Activated gamma-delta T cell treated with Interleukin-2 at 50 U/mL for 16 hours (primary cell): ENCODE data around the gene SNUPN.
"Not testable (repeated sequence)": the region's sequence is repeated elsewhere in the genome, so short reads cannot be mapped to it uniquely, and the experiment has no call there.

ENCODE experiments used
- DNase-seq: peaks from one replicate; pipeline ENCODE4 v3.0.0-alpha.2; 2020

Gene SNUPN

GRCh38 chr15:75653347-75653913, 27.9 kb upstream of the SNUPN start:
- no peak for DNase-seq

- no peak for DNase-seq
Observed at GRCh38 chr15:75651810-75652543, 26.5 kb upstream of the SNUPN start.

DNA sequence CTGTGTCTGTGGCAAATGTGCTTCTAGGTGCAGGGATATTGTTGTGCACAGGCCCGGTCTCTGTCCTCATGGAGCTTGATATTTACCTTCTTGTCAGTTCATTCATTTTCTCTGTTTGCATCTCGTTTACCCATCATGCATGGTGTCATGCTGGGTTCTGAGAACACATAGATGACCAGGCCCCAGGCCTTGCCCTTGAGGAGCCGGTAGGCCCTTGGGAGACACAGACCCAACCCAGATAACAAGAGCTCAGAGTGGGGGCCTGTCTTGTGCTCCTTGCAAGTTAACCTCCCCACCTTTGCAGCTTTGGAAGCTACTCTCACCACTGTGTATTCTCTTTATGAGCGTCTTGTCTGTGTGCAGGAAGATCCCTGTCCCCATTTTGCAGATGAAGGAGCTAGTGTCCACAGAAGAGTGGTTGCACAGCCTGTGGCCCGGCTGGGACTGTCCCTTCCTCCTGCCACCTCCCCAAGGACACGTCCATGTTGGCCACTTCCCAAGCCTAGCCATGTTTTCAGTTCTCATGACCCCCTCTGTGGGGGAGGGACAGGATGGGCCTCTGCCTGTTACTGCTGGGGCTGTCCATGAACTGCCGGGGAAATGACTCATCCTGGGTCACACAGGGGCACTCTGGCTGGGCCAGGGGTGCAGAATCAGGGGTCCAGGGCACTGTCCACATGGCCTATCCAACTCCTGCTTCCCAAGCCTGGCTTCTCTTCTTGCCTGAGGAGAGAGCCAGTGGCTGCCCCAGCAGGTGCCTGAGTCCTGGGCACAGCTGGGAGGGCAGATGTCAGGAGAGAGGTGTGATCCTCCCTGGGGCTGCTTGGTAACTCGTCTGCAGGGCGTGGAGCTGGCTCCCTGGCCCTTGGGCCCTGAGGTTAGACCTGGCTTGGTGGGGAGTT, 25.6 kb upstream of the SNUPN start:
- no peak for DNase-seq

- no peak for DNase-seq
Observed at GRCh38 chr15:75649848-75650247, 24.3 kb upstream of the SNUPN start.

- DNase-seq, result no peak
Observed at GRCh38 chr15:75649045-75649761, 23.7 kb upstream of the SNUPN start.

DNA sequence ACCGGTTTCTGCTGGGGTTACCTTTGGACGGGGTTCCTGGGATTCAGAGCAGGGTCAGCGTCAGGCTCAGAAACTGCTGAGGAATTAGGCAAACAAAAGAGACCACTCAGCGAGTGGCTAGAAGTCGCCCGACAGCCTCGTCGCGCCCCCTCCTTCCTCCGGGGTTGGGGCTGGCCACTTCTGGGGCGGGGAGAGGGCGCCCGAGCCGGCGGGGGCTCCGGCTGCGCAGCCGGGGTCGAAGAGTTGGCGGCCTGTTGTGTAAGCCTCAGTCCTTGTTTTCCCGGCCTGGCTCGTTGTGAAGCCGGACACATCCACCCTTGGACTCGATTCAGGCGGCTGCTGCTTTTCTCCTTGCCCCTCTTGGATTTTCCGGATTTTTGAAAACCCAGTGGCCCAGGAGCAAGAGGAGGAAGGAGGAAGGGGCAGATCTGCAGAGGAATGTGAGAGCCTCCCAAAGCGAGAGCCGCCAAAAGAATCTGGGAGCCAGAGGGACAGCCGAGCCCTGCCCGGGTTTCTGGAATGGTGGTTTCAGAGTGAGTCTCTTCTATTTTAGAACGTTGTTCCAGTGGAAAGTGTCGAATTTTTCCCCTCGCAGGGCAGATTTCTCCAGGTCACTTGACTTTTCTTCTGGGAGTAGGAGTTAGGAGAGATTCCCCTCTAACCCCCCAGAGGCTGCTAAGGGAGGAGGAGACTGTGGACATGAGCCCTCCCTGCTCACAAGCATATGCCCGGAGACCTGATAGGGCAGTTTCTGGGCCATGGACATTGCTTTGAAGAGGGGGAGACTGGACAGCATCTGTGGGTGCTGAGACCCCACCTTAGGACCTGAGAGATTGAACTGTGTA, 22.9 kb upstream of the SNUPN start:
- DNase-seq, result no peak

- DNase-seq, result peak; percentile 33
Observed at GRCh38 chr15:75647370-75648155, 22.0 kb upstream of the SNUPN start, which contains the start of gene SNX33. SNX33 (plus strand) TSS chr15:75647912; CDS start chr15:75649103, 1,191 bp downstream.

- DNase-seq, result peak; percentile 6
Observed at GRCh38 chr15:75646944-75647364, 21.4 kb upstream of the SNUPN start.

DNA sequence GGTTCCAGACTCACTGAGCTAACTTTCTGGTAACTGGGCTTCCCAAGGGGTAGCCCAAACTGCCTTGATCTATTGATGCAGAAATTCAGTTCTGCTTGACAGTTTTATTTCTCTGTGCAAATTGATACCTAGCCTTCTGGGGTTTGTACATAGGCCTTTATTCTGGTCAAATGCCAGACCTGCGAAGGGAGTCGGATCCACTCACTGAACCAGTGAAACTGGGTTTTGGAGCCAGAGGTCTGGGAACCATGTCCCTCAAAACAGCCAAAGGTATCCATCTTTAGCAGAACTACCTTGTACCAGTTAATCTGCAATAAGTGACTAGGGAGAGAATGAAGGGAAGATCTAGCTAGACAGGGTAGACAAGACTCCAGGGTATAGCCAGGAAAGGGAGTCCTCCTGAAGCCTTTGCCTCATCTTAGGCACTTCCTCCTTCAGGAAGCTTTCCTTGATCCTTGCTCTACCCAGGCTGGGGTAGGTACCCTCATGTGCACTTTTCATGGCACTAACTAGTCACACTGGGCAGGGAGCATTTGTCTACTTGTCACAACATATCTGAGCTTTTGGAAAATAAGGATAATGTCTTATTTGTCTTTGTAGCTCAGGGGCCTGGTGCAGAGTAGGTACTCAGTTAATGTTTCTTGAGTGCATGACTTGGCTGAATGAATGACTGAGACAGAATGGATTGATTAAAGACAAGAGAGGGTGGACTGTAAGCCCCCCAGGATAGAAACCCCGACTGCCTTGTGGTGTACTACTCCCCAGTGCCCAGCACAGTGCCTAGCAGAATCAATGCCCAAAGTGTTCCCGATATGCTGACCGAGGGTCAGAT, 20.8 kb upstream of the SNUPN start:
- no peak for DNase-seq

- DNase-seq, result no peak
Observed at GRCh38 chr15:75644376-75644775, 18.9 kb upstream of the SNUPN start.

- no peak for DNase-seq
Observed at GRCh38 chr15:75641603-75642002, 16.1 kb upstream of the SNUPN start.

DNA sequence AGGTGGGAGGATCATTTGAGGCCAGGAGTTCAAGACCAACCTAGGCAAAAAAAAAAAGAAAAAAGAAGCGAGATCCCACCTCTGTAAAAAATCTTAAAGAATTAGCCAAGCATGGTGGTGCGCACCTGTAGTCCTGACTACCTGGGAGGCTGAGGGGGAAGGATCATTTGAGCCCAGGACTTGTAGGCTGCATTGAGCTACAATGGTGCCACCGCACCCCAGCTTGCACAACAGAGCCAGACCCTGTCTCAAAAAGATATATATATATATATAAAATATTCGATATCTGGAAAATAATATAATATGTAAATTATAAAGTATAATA, 15.6 kb upstream of the SNUPN start:
- DNase-seq, result no peak

GRCh38 chr15:75640483-75641178, 15.1 kb upstream of the SNUPN start:
- peak; percentile 52 for DNase-seq

- DNase-seq, result peak; percentile 92
Observed at GRCh38 chr15:75639709-75640482, 14.4 kb upstream of the SNUPN start, which contains the start of gene IMP3. IMP3 (minus strand) TSS chr15:75640224; CDS start chr15:75640168, 56 bp downstream.

- DNase-seq, result no peak
Observed at GRCh38 chr15:75639191-75639708, 13.7 kb upstream of the SNUPN start.

- DNase-seq, result no peak
Observed at GRCh38 chr15:75637245-75638009, 11.9 kb upstream of the SNUPN start.

GRCh38 chr15:75636026-75636425, 10.5 kb upstream of the SNUPN start:
- DNase-seq, result no peak

DNA sequence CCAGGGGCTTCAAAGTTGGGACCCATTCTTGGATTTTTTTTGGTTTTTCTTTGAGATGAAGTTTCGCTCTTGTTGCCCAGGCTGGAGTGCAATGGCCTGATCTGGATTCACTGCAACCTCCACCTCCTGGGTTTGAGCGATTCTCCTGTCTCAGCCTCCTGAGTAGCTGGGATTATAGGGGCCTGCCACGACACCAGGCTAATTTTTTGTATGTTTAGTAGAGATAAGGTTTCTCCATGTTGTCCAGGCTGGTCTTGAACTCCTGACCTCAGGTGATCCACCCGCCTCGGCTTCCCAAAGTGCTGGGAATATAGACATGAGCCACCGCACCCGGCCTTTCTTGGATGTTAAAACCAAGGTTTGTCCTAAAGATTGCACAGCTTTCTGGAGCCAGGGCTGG, 8.4 kb upstream of the SNUPN start:
- not testable (repeated sequence) for DNase-seq
